DMS114 treated with DMSO at 0.1 percent for 48 hours (cell line): ENCODE results near the gene CSAD.
"Not testable (repeated sequence)": the region's sequence is repeated elsewhere in the genome, so short reads cannot be mapped to it uniquely, and the experiment has no call there.

ENCODE experiments used
- DNase-seq: peaks from one replicate; lab custom pipeline; 2025; ENCODE audit not compliant: unreplicated experiment; lab: John Stamatoyannopoulos, UW

Gene CSAD

GRCh38 chr12:53218551-53219291 is 38.0 kb upstream of the CSAD start:
- DNase-seq = no peak

DNA sequence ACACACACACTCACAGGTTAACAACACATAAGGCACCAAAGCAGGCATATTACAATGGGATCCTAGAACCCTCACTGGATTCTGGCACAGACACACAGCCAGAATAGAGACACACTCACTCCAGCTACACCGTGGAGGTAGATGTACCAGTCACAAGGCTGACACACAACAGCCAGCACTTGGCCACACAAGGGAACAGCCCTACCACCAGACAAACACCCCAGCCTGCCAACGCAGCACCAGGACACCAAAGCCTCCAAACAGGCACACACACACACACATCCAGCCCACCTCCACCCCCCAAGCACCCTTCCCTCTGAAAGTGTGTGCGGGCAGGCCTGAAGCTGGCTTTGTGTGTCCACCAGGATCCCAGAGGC is 37.2 kb upstream of the CSAD start:
- no peak for DNase-seq

DNA sequence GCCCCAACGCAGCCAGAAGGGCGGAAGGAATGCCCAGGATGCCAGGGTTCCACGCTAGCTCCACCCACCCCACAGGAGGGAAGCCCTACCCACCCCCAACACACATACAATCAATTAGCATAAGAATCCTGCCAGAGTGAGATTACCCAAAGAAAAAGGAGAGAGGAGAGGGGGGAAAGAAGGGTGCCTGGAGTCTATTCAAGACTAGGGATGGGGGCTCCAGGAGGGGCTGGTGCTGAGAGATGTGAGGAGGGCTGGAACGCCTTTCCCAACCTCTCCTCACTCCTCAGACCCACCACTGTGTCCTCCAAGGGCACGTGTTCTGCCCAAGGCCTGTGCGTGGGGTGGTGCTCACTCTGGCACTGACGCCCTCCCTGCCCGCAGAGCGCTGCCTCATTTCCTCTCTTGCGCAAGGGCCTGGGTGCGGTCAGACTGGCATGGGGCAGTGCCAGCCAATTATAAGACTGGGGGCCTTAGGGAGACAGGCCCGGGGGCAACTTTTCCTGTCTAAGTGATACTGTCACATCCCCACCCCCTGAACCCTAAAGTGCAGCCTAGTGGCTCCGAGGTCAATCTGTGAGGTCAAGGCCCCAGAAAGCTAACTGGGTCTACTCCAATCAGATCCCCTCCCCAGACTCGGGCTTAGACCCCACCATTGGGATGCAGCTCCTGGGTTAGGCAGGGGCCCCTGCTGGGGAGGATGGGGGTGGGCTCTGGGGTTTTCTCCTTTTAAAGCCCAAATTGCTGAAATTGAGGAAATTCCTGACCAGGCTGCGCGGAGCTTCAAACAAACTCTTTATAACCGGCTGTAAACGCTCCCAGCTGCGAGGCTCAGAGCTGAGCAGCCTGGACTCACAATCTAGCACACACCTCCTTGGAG is 36.6 kb upstream of the CSAD start:
- no peak for DNase-seq

DNA sequence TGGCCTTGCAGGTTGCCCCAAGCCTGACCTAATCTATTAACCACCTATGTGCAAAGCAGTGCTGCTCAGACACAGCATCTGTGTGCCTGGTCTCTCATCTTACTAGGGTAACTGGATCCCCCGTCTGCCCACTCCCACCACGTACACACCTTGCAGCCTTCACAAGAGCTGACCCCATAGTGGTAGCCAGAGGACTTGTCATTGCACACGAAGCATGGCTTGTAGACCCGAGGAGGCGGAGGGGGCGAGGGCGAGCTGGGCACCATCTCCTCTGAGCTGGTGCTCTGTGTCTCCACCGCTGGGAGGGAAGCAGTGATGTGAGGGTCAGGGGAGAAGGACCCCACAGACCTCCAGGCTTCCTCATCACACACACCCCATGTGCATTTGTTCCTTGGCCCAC is 34.8 kb upstream of the CSAD start:
- DNase-seq = no peak

DNA sequence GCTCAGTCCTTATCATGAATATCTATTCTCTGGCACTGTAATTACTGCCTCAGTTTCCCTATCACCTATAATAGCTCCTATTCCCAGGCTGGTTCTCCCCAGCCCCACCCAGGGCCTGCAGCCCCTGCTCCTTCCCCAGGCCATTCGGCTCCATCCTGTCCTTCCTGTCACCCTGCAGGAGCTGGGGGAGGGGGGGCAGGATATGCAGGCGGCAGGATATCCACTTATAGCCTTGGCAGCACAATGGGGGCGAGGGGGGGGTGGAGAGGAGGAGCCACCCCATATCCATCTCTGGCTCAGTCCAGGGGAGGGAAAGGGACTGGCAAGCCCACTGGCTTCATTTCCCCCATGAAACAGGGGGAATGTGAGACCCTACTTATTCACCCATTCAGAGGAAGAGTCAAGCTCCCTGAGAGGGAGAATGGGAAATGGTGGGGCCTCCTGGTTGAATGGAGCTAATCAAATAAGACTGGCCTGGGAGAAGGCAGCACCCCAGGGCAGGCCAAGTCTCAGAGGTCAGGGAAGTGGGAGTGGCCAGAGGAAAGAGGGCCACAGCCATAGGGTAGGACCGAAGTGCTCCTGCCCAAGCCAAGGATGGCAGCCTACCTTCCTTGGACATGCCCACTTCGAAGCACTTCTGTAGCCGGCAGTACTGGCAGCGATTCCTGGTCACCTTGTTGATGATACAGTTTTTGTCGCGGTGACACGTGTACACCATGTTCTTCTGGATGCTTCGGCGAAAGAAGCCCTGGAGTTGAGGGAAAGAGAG is 34.1 kb upstream of the CSAD start:
- DNase-seq = no peak

GRCh38 chr12:53214221-53214620 is 33.5 kb upstream of the CSAD start:
- no peak for DNase-seq

- peak; percentile 73 for DNase-seq
These were observed 32.6 kb upstream of the CSAD start for GRCh38 chr12:53213348-53213747.

- no peak for DNase-seq
These were observed 32.2 kb upstream of the CSAD start for GRCh38 chr12:53212931-53213330.

DNA sequence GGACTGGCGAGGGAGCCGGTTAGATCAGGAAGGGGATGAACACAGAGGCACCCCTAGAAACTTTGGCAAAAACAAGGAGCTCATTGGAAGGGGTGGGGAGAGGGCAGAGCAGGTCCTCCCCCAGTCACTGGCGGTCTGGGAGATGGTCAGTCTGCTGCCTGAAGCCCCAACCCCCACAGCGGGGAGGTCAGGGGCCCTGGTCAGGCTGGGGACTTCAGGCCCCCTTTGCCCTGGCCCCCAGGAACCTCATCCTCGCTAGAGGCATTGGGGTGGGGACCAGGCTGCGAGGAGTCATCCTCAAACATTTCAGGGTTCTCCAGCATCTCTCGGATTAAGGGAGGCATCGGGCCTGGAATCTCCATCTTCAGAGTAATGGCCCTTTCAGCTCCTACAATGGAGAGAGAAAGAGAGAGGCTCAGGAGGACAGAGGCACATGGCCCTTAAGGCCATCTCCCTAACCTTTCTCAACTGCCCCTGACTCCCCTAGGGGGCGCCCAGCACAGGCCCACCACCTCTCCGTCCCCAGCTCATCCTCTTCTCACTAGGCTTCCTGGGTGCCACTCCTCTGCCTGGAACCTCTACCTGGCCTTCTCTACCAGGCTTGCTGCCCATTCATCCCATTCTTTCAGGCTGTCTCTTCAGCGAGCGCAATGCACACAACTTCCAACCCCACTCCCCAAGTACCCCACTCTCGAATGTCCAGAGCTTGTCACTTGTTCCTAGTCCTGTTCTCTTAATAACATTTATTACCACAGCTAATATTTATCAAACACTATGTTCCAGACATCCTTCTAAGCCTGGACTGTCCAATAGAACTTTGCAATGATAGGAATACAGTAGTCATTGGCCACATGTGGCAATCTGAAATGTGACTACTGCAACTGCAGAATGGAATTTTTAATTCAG is 31.0 kb upstream of the CSAD start:
- no peak for DNase-seq

- no peak for DNase-seq
These were observed 30.1 kb upstream of the CSAD start for GRCh38 chr12:53210843-53211242.

DNA sequence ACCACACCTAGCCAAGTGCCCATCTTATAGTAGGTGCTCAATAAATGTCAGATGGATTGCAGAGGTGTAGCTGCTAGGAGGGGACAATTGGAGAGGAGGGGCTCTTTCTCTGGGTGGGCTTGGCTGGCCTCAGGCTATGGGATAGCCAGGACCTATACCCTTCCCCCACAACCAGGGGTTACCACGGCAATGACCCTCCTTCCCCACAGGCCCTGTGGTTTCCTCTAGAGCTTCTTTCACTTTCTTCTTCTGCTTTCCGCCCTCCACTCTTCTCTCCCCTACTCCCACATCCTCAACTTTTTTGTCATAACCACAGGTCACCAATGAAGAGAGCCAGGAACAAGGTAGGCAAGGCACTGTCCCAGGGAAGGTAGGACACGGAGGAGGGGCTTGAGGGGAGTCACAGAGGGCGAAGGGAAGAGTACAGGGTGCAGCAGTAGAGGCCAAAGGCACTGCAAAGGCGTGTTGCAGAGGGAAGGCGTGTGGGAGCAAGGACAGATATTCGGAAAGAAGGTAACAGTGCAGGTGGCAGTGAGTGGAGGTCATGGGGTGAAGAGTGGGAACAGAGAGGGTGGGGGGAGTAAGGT is 28.2 kb upstream of the CSAD start:
- no peak for DNase-seq

GRCh38 chr12:53208435-53208834 is 27.7 kb upstream of the CSAD start:
- DNase-seq = no peak

GRCh38 chr12:53207042-53207441 is 26.3 kb upstream of the CSAD start, which contains the start of gene ITGB7:
TSS of gene ITGB7 (minus strand) at chr12:53207251. CDS start at chr12:53200443, 6,808 bp downstream.
- no peak for DNase-seq

GRCh38 chr12:53205747-53206419 is 25.2 kb upstream of the CSAD start:
- DNase-seq = no peak

DNA sequence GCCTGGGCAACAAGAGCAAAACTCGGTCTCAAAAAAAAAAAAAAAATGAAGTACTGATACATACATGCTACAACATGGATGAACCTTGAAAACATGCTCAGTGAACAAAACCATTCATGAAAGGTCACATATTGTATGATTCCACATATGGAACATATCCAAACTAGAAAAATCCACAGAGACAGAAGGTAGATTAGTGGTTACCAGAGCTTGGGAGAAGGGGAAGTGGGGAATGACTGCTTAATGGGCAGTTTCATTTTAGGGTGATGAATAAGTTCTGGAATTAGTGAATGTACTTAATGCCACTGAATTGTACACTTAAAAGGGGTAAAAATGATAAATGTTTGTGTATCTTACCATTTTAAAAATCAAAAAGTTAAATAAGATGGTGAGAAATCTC is 23.6 kb upstream of the CSAD start:
- no peak for DNase-seq

- DNase-seq = not testable (repeated sequence)
These were observed 21.6 kb upstream of the CSAD start for GRCh38 chr12:53202316-53202715.

DNA sequence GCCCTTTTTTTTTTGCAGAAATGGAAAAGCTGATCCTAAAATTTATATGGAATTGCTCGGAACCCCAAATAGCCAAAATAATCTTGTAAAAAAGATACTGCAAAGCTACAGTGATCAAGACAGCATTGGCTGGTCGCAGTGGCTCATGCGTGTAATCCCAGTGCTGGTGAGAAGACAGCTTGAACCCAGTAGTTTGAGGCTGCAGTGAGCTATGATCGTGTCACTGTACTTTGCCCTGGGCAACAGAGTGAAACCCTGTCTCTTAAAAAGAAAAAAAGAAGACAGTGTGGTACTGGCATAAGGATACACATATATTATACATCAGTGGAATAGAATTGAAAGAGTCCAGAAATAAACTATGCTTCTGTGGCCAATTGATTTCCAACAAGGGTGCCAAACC is 20.9 kb upstream of the CSAD start:
- no peak for DNase-seq

DNA sequence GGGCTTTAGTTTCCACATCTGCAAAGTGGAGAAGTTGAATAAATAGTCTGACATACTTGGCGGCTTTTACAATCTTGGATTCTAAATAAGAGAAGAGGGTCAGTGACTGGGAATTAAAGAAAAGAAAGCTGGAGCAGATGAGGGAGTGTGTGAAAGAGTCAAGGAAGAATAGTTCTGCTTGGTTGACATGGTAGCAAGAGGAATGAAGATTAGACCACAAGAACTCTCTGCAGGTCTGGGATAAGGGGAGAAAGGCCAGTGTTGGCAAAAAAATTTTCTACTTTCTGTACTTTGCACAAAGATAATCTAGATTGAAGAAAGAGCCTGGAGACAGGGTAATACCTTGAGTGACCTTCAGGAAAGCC is 20.4 kb upstream of the CSAD start:
- DNase-seq = no peak

DNA sequence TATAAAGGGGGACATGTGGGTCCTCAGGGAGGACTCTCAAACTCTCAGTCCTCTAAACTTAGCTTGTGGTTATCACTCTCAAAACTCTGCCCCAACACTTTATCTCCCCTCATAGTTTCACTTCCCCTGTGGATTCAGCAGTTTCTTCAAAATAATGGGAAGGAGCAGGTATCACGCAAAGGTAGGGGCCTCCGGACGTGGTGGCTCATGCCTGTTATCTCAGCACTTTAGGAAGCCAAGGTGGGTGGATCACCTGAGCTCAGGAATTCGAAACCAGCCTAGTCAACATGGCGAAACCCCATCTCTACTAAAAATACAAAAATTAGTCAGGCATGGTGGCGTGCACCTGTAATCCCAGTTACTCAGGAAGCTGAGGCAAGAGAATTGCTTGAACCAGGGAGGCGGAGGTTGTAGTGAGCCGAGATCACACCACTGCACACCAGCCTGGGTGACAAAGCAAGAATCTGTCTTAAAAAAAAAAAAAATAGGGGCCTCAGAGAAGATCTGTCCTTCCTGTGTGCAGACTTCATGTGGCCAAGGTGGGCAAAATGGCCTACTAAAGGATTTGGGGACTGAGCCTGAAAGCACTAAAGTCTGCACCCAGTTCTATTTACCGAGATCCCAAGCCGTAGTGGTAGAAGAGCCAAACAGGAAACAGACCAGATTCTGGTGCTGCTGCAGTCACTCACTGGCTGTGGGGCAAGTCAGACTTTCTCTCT is 19.9 kb upstream of the CSAD start:
- no peak for DNase-seq
